ENCODE measurements around the gene EPS8L1.

DNA sequence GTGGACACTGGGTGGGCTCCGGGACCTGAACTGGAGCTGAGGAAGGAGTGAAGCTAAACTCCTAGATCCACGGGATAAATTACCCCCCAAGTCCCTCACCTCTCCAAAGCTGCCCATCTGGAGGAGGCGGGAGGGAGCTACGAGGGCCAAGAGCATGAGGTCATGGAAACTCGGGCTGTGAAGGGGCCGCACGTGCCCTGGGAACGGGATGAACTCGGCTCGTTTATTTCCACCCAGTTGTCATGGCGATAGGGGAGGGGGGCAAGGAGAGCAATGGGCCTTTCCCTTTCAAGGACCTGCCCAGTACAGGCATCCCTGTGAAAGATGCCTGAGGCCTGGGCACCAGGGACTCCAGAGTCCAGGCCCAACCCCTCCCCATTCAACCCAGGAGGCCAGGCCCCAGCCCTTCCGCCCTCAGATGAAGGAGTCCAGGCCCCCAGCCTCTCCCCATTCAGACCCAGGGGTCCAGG lies 37.9 kb downstream of the EPS8L1 start:
- no peak for TF ChIP-seq CTCF (conservative IDR thresholded peaks at IDR 0.05)
- no peak for TF ChIP-seq EZH2 (IDR thresholded peaks at IDR 0.05; ENCODE audit: low read depth)

Data from PC-9 (cell line).